A549 (cell line): ENCODE data around the gene HEXB. TPM values are rescaled to one million over a fixed set of nuclear protein-coding genes. Genes with fewer than 3 reads are reported as not detected.

ENCODE experiments used
- ATAC-seq, 2 experiments: fragments of 200-7000 bp in 1 of 2; fragments of >200 bp in 1 of 2; cut with Nextera tagmentation in 1 of 2; cut with Tn5 transposase in 1 of 2; 3 replicates each; pipeline versions ENCODE4 v1.8.0 to v1.9.1; 2018 to 2020; ENCODE audit warnings: mild to moderate bottlenecking in 1 of 2, moderate library complexity in 1 of 2
- CTCF ChIA-PET: fragments of 300-600 bp; sonication (Branson Sonifier 250); formaldehyde crosslinking; extraction: SDS; loops from one replicate; lab custom pipeline; 2021; ENCODE audit warnings: antibody characterized with exemption, inconsistent platforms; lab: Yijun Ruan, JAX
- POLR2A ChIA-PET: fragments of 350-600 bp; formaldehyde crosslinking; extraction: SDS; loops from one replicate; lab custom pipeline; 2021; ENCODE audit warnings: antibody characterized with exemption, inconsistent platforms; lab: Yijun Ruan, JAX
- DNase-seq, 2 experiments: peaks; one replicate each; pipeline versions ENCODE4 v3.0.0 to v3.0.0-alpha.2; 2011 to 2016; ENCODE audit warnings: low read depth in 1 of 2, low spot score in 1 of 2
- FAIRE-seq: peaks from 2 replicates; lab custom pipeline; 2011; peaks lifted over from hg19 to GRCh38; lab: Jason Lieb, UNC
- H3K27ac ChIP-seq, 2 experiments: fragments of >200 bp; sonication (Bioruptor Twin); formaldehyde crosslinking; 3 replicates each; pipeline ENCODE4 v1.5.1; 2016 to 2017
- H3K4me1 ChIP-seq: fragments of >200 bp; sonication (Bioruptor Twin); formaldehyde crosslinking; 3 replicates; pipeline ENCODE4 v1.6.1; 2016
- H3K4me2 ChIP-seq: fragments of >200 bp; sonication (Bioruptor Twin); formaldehyde crosslinking; 3 replicates; pipeline ENCODE4 v1.6.1; 2016
- H3K4me3 ChIP-seq: fragments of >200 bp; sonication (Bioruptor Twin); formaldehyde crosslinking; 3 replicates; pipeline ENCODE4 v1.5.1; 2016
- H3K9me3 ChIP-seq: fragments of >200 bp; sonication (Bioruptor Twin); formaldehyde crosslinking; 3 replicates; pipeline ENCODE4 v1.6.1; 2016
- BHLHE40 ChIP-seq: IDR thresholded peaks from 2 replicates; pipeline ENCODE4 v1.6.1; 2012; ENCODE audit warnings: low read depth, low read length, inconsistent platforms
- CEBPB ChIP-seq, 2 experiments: fragments of >200 bp in 1 of 2; sonication (Bioruptor Twin) in 1 of 2; formaldehyde crosslinking in 1 of 2; IDR thresholded peaks; 2 replicates each; pipeline ENCODE4 v1.6.1; 2012 to 2016
- CHD4 ChIP-seq: fragments of 200-600 bp; sonication (generic); IDR thresholded peaks from 2 replicates; pipeline ENCODE4 v1.6.1; 2016; ENCODE audit warnings: antibody characterized with exemption, mild to moderate bottlenecking, borderline replicate concordance
- EHF ChIP-seq: fragments of 250-450 bp; sonication (Bioruptor Pico); IDR thresholded peaks from 2 replicates; pipeline ENCODE4 v1.5.0; 2020; ENCODE audit warnings: mild to moderate bottlenecking
- ESRRA ChIP-seq: fragments of 150-350 bp; IDR thresholded peaks from 2 replicates; pipeline ENCODE4 v1.6.1; 2014; ENCODE audit warnings: mild to moderate bottlenecking, low read length, borderline replicate concordance
- FOSL2 ChIP-seq, 2 experiments: fragments of 450-650 bp in 1 of 2; fragments of >200 bp in 1 of 2; sonication (Bioruptor Twin) in 1 of 2; formaldehyde crosslinking; IDR thresholded peaks; 2 replicates each; pipeline versions ENCODE4 v1.5.0 to v1.6.1; 2016 to 2020; ENCODE audit warnings: mild to moderate bottlenecking in 1 of 2, moderate library complexity in 1 of 2
- HOXB13 ChIP-seq: fragments of 250-450 bp; sonication (Bioruptor Pico); IDR thresholded peaks from 2 replicates; pipeline ENCODE4 v1.5.0; 2020; ENCODE audit warnings: low read depth, mild to moderate bottlenecking, moderate library complexity
- JUN ChIP-seq, 2 experiments: fragments of >200 bp; sonication (Bioruptor Twin); formaldehyde crosslinking; IDR thresholded peaks; 2 replicates in 1 of 2; 3 replicates in 1 of 2; pipeline ENCODE4 v1.6.1; 2016 to 2017
- JUNB ChIP-seq: fragments of >200 bp; sonication (Bioruptor Twin); formaldehyde crosslinking; IDR thresholded peaks from 2 replicates; pipeline ENCODE4 v1.6.1; 2016
- KDM1A ChIP-seq: fragments of 200-600 bp; sonication (generic); IDR thresholded peaks from 2 replicates; pipeline ENCODE4 v1.6.1; 2016; ENCODE audit warnings: low read depth, mild to moderate bottlenecking
- MAZ ChIP-seq: fragments of 150-350 bp; IDR thresholded peaks from 2 replicates; pipeline ENCODE4 v1.6.1; 2014; ENCODE audit warnings: antibody characterized with exemption, low read depth, low read length, borderline replicate concordance
- POLR2AphosphoS2 ChIP-seq: conservative IDR thresholded peaks from 2 replicates; pipeline ENCODE4 v1.6.1; 2012; ENCODE audit warnings: low read length, improper control_type of control experiment, inconsistent platforms
- RARB ChIP-seq: fragments of 250-450 bp; sonication (Bioruptor Pico); IDR thresholded peaks from 2 replicates; pipeline ENCODE4 v1.8.0; 2021; ENCODE audit warnings: mild to moderate bottlenecking, moderate library complexity
- SMC3 ChIP-seq: fragments of >200 bp; sonication (Bioruptor Twin); formaldehyde crosslinking; IDR thresholded peaks from 3 replicates; pipeline ENCODE4 v1.6.1; 2018; ENCODE audit warnings: inconsistent platforms
- SREBF2 ChIP-seq: fragments of 450-650 bp; IDR thresholded peaks from 2 replicates; pipeline ENCODE4 v1.6.1; 2014; ENCODE audit warnings: mild to moderate bottlenecking, moderate library complexity
- WGBS: methylation state at CpG from one replicate; pipeline ENCODE4 v1.1.6; 2017; ENCODE audit errors: missing lambda C conversion rate; 5-methylcytosine and 5-hydroxymethylcytosine counted together
- polyA plus RNA-seq, 4 experiments: library from polyadenylated mRNA; depleted of rRNA in 3 of 4; stranded (reverse); fragments of >200 nt; fragmentation: RNase III in 1 of 4; extraction: RNeasy Plus Mini Kit Qiagen cat#74134 plus additional on column Dnase treatment in 1 of 4; gene quantifications; 2 replicates in 3 of 4; 3 replicates in 1 of 4; pipeline ENCODE4 v1.2.3, GENCODE V29; 2011 to 2017
- TF ChIP-seq, protein P1 (sequence below): IDR thresholded peaks from 2 replicates; pipeline ENCODE4 v1.6.1; 2012
- TF ChIP-seq, protein P2 (sequence below): fragments of 200-600 bp; sonication (generic); IDR thresholded peaks from 2 replicates; pipeline ENCODE4 v1.6.1; 2016; ENCODE audit warnings: antibody characterized with exemption, mild to moderate bottlenecking, moderate library complexity
- TF ChIP-seq, protein P3 (sequence below): fragments of 250-450 bp; sonication (Bioruptor Pico); IDR thresholded peaks from 2 replicates; pipeline ENCODE4 v1.5.0; 2020; ENCODE audit warnings: low read depth, mild to moderate bottlenecking, moderate library complexity

HEXB gene
- polyA plus RNA-seq, 2 of the 4 experiments (the other 2 are of a cell fraction): 83.5 to 153 TPM

DNA sequence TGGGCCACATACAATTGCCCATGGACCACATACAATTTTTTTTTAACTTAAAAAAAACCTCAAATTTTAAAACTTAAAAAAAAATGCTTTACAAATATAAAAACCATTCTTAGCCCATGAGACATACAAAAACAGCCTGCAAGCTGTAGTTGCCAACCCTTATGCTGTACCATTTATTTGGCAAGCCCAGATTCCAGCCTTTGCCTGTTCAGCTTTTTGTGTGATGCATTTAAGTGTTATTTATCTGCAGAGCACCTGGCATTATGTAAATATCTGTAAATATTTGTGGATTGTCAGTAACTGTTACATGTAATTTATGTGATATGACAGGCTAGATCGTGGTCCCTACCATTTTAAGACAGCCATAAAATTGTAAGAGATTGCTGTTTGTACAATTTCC, 32.6 kb downstream of the HEXB start:
- FAIRE-seq (no peak), ATAC-seq (no peak), DNase-seq (no peak)
- no peak for TF ChIP-seq ESRRA
- TF ChIP-seq, protein P1, sequence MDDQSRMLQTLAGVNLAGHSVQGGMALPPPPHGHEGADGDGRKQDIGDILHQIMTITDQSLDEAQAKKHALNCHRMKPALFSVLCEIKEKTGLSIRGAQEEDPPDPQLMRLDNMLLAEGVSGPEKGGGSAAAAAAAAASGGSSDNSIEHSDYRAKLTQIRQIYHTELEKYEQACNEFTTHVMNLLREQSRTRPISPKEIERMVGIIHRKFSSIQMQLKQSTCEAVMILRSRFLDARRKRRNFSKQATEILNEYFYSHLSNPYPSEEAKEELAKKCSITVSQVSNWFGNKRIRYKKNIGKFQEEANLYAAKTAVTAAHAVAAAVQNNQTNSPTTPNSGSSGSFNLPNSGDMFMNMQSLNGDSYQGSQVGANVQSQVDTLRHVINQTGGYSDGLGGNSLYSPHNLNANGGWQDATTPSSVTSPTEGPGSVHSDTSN: no peak
- no peak for TF ChIP-seq JUN (IDR thresholded peaks at IDR 0.05)
- no peak for TF ChIP-seq MAZ
- no peak for TF ChIP-seq FOSL2 (IDR thresholded peaks at IDR 0.05)
- no peak for TF ChIP-seq FOSL2 (CRISPR knock-in tag; IDR thresholded peaks at IDR 0.05)
- TF ChIP-seq EHF (CRISPR knock-in tag): no peak
- TF ChIP-seq KDM1A: no peak
- no peak for TF ChIP-seq CEBPB (IDR thresholded peaks at IDR 0.05)
- Histone ChIP-seq H3K4me1 (no peaks in the 10 kb centered on the region), H3K27ac (no peak overlapping the region), H3K9me3 (no peaks in the 10 kb centered on the region), H3K4me2 (no peak overlapping the region), H3K4me3 (no peak overlapping the region)
- CTCF ChIA-PET: interaction anchor here (0.8 to 2.7 kb wide), 5 partner anchors 22 to 201 kb away, joined by 3 to 8 read pairs (median 4); partner anchors contain the start of genes GFM2 and NSA2
- 80% methylated on average over 1 of the region's 1 CpG for whole genome bisulfite sequencing
- POLR2A ChIA-PET: no interaction called here

DNA sequence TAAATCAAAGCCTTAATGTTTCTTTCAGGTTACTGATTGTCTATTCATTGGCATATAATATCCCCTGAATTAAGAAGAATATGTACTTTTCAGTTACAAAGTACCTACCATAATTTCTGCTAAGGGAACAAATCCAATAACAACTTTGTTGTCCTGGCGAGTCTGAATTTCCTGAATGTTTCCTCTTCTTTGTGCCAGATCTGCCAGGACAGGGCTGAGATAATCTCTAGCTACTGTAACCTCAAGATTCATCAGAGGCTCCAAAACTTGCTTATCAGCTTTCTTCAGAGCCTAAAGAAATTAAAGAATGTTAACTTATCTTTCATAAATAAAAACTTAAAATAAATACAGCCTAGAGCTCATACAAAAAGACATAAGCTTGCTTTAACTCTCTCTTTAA, 37.2 kb downstream of the HEXB start:
- Histone ChIP-seq H3K9me3 (no peaks in the 10 kb centered on the region), H3K4me1 (no peaks in the 10 kb centered on the region), H3K4me3 (no peak overlapping the region)
- ATAC-seq (no peak), DNase-seq (no peak)
- 97% methylated on average over 1 of the region's 1 CpG for WGBS
- TF ChIP-seq POLR2AphosphoS2: no peak
- no peak for TF ChIP-seq RARB (CRISPR knock-in tag)
- TF ChIP-seq, protein P2, sequence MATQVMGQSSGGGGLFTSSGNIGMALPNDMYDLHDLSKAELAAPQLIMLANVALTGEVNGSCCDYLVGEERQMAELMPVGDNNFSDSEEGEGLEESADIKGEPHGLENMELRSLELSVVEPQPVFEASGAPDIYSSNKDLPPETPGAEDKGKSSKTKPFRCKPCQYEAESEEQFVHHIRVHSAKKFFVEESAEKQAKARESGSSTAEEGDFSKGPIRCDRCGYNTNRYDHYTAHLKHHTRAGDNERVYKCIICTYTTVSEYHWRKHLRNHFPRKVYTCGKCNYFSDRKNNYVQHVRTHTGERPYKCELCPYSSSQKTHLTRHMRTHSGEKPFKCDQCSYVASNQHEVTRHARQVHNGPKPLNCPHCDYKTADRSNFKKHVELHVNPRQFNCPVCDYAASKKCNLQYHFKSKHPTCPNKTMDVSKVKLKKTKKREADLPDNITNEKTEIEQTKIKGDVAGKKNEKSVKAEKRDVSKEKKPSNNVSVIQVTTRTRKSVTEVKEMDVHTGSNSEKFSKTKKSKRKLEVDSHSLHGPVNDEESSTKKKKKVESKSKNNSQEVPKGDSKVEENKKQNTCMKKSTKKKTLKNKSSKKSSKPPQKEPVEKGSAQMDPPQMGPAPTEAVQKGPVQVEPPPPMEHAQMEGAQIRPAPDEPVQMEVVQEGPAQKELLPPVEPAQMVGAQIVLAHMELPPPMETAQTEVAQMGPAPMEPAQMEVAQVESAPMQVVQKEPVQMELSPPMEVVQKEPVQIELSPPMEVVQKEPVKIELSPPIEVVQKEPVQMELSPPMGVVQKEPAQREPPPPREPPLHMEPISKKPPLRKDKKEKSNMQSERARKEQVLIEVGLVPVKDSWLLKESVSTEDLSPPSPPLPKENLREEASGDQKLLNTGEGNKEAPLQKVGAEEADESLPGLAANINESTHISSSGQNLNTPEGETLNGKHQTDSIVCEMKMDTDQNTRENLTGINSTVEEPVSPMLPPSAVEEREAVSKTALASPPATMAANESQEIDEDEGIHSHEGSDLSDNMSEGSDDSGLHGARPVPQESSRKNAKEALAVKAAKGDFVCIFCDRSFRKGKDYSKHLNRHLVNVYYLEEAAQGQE: no peak
- no peak for TF ChIP-seq SREBF2
- no peak for TF ChIP-seq JUNB
- TF ChIP-seq SMC3: no peak
- TF ChIP-seq, all 56 proteins: peak for 0
- POLR2A ChIA-PET: no interaction called here
- Histone ChIP-seq H3K4me2 (no peak overlapping the region), H3K27ac (no peak overlapping the region)
- CTCF ChIA-PET: no interaction called here
- FAIRE-seq: no peak

DNA sequence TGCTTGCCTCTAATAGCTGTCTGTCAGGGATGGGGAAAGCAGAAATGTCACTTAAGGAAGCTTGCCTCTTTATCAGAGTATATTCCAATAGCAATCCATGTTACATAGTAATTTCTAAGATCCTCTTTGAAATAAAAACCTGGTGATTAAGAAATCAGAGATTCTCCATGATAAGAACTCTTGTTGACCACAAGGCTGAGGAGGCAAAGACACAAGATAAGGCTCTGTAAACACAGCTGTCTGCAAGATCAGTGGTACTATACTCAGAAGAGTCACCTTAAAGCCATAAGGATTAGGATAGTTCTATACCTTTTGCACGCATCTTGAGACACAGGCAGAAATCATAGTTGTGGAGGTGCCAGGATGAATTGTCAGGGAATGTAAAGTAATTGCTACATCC, 40.3 kb downstream of the HEXB start:
- H3K9me3 ChIP-seq: no peaks in the 10 kb centered on the region
- POLR2A ChIA-PET: no interaction called here
- WGBS: 100% methylated on average over 1 of the region's 1 CpG
- H3K4me2 ChIP-seq: no peak overlapping the region
- TF ChIP-seq, protein P3, sequence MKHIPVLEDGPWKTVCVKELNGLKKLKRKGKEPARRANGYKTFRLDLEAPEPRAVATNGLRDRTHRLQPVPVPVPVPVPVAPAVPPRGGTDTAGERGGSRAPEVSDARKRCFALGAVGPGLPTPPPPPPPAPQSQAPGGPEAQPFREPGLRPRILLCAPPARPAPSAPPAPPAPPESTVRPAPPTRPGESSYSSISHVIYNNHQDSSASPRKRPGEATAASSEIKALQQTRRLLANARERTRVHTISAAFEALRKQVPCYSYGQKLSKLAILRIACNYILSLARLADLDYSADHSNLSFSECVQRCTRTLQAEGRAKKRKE (CRISPR knock-in tag): no peak
- TF ChIP-seq HOXB13 (no peak), BHLHE40 (no peak), CHD4 (no peak)
- TF ChIP-seq, protein P2: no peak
- no peak for ATAC-seq
- FAIRE-seq: no peak
- H3K4me1 ChIP-seq: no peaks in the 10 kb centered on the region
- CTCF ChIA-PET: no interaction called here
- no peak for DNase-seq
- H3K27ac ChIP-seq: no peak overlapping the region
- H3K4me3 ChIP-seq: no peak overlapping the region
